ENCODE data around the gene ROBO2.

DNA sequence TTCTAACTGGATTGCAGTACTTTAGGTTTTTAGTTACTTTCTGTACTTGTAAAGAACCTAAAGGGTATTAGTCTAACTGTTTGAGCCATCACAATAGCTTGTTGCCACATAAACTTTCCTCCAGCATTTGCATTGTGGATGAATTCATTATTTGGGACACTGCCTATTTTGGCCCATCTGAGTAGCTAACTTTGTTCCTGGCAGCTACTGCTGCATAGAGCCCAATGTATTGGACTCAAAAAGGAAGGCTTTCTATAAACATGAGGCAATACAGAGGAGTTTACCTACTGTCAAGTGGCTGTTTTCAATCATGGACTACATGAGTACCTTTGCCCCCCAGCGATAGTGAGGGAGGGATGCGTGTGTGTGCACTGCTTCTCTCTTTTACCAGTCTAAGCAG, 1.9 kb downstream of the ROBO2 start:
- TF ChIP-seq ELF4 (IDR thresholded peaks at IDR 0.05) (no peak), FOXM1 (IDR thresholded peaks at IDR 0.05; ENCODE audit: borderline replicate concordance) (no peak), ZNF384 (IDR thresholded peaks at IDR 0.05) (no peak), SP1 (IDR thresholded peaks at IDR 0.05) (no peak), FOXK2 (IDR thresholded peaks at IDR 0.05) (no peak), SUZ12 (IDR thresholded peaks at IDR 0.05) (no peak), TARDBP (IDR thresholded peaks at IDR 0.05) (no peak), L3MBTL2 (conservative IDR thresholded peaks at IDR 0.05) (no peak)

Data from HEK293T (cell line).